ENCODE data around the gene EIF3L.

Gene EIF3L

DNA sequence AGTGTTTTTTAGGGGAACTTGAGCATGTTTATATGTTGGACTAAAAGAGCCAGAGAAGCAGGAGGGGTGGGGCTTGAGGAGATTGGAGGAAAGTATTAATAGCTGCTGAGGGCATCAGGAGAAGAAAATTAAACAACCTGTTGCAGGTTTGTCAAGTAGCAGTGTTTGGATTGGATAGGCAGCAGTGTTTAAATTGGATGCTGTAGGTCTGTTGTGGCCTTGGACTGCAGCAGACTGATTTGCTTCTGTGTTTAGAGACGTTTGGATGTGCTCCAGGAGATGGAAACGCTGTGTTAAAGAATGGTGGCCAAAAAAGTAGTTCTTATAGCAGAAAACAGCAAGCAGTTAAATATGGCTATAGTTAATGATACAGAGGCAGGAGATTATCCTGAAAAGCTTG lies 5.7 kb downstream of the EIF3L start:
- DNase-seq (ENCODE audit: low spot score), result no peak

DNA sequence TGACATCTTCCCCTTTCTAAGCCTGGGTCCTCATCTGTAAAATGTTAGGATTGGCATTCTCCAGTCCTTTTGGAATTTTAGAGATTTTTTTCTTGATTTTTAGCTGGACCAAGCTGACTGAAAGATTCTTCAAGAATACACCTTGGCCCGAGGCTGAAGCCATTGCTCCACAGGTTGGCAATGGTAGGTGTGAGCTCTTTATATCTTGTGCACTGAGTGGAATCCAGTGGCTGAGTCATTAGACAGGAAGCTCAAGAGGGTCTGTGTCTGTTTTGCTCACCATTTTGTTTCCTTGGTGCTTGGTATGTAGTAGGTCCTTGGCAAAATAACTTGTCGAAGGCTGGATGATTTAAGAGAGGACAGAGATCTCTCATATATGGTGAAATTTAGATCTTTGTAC lies 6.2 kb downstream of the EIF3L start:
- DNase-seq (ENCODE audit: low spot score), result no peak

DNA sequence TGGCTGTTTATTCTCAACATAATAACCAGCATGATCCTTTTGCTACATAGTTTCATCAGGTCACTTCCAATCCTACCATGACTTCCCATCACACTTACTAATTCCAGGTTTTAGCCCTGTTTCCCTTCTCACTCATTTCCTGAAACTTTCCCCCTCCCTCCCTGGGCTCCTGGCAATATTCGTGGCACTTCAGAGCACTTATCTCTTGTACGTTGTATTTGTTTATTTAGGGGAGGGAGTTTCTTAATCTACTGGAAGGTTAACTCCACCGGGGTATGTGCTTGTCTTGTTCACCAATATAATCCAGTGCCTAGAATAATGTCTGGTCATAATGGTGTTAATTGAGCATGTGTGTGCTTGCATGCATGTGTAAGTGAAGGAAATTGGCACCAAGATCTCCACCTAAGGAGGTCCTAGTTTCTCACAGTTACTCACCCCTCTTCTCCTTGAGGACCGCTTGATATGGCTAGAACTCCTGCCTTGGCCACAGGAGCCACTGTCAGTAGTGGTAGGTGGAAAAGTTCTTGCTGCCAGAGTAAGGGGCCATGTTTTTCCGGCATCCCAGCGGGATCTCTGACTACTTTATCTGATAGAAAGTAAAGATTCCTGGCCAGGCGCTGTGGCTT lies 11.7 kb downstream of the EIF3L start:
- no peak for DNase-seq (ENCODE audit: low spot score)

DNA sequence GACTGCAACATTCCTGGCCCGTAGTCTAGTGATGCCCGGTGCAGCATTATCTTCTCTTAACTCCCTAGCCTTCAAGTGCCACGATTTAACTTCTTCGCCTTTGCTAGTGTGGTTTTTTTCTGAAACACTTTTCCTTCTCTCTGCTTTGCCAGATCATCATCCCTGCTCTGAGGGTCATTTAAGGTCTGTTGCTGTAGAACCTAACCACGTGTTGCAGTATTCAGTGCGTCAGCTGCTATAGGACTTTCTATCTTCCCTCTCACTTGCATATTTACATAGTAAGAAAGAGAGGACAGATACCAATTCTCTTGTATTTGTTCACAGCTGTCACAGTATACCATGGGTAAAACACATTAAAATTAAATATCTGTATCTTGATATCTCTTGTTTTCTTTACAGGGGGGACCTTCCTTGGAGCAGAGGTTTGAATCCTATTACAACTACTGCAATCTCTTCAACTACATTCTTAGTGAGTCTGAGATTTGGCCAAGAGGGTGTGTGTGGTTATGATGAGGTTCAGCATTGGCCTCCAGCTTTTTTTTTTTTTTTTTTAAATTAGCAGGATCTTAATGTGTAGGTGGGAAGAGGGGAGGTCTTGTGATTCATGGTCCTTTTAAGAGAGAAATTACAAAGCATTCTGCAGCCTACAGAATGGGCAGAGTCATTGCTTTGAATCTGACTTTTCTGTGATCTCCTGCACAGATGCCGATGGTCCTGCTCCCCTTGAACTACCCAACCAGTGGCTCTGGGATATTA lies 13.5 kb downstream of the EIF3L start:
- DNase-seq (ENCODE audit: low spot score), result no peak

DNA sequence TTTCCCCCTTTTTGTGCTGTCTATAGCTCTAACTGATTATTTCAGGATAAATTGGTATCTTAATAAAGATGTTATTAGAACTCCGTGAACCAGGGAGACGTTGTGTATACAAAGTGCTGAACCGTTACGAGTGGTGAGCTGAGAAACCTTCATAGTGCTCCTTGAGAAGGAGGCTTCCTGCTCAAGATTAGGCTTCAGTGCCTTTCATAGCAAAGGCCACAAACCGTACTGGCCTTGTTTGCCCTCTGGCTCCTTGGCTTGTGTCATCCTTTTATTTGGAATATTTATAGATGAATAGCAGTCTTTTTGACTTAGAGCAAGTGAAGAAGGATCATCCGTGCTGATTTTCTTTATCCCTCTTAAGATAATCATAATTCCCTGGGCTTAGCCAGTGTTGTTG lies 16.3 kb downstream of the EIF3L start:
- DNase-seq (ENCODE audit: low spot score), result no peak

DNA sequence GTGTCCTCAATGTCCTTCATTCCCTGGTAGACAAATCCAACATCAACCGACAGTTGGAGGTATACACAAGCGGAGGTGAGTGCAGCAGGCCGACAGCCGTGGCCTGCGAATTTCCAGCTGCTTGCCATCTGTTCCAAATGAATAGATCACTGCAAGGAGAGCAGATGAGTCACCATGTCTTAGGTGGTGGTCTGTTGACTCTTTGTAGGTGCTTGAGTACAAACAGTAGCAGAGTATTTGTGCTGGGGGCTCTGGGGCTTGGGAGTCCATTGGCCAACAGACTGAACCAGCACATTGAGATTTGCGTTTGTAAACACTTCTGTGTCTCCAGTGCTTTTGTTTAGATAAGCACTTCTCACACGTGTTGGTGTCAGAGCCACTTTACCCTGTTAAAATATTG lies 21.1 kb downstream of the EIF3L start:
- no peak for DNase-seq (ENCODE audit: low spot score)

DNA sequence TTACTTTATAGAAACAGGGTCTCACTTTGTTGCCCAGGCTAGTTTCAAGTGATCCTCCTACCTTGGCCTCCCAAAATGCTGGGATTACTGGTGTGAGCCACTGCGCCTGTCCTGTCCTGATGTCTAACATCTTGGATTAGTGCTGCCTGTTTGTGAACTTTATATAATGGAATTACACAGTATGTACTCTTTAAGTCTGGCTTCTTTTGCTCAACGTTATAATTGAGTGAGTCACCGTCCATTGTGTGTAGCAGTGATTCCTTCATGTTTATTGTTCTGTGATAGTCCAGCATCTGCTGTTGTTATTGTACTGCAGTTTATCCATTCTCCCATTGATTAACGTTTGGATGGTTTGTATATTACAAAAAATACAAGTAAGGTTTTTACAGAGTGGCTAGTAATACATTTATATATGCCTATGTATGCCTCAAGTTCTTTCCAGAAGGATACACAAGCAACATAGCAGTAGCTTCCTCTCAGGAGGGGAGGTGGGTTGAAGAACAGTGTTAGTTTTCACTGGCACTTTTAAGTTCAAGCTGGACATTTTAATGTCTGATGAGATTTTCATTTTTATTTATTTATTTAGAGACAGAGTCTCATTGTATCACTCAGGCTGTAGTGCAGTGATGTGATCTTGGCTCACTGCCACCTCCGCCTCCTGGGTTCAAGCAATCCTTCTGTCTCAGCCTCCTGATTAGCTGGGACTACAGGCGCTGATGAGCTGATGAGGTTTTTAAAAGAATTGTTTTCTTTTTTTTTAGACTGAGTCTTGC lies 31.6 kb downstream of the EIF3L start:
- DNase-seq (ENCODE audit: low spot score), result no peak

DNA sequence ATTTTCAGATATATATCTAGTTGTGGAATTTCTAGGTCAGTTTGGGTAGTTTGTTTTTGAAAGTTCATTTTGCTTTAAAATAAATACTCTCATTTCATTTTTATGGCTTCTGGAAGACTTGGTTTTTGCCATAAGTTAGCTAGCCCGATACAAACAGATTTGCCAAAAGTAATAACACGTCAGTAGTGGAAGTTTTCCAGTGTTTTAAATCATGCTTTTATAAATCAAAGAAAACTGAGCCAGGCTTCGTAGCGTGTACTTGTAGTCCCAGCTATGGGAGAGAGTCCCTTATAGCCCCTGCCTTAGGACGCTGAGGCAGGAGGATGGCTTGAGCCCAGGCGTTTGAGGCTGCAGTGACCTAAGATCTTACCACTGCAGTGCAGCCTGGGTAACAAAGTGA lies 35.2 kb downstream of the EIF3L start:
- no peak for DNase-seq (ENCODE audit: low spot score)

DNA sequence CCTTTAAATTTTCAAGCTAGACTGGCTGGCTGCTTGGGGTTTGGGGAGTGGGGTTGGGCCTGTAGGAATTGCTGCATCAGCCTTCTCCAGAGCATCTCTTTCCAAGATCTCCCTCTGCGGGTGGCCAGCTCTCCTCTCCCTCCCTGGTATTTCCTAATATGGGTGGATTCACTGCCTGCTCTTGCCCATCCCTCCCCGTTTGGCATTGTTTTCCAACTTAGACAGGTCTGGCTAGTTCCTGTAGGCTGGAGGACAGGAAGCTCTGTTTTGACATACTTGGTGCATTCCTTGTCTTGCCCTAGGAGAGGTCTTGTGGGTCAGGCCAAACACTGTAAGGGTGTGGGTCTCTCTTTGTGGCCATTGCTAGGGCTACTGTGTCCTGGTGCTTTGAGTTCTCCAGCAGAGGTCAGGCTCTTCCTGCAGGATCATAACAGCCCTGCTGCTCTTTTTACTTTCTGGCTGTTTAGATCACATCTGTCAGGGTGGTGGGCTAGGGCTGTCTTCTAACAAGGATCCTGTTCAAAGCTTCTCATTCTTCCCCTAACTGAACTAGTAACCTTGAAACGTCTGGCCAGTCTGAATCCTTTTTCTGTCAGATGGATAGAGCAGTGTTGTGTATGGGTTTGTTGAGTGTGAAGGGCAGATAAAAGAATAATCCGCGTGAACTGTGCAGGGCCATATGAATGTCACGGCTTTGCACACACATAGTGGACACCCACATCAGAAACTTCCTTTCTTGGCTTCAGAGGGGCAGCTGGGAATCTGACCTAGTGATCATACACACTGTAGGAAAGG lies 38.6 kb downstream of the EIF3L start:
- DNase-seq (ENCODE audit: low spot score), result no peak

DNA sequence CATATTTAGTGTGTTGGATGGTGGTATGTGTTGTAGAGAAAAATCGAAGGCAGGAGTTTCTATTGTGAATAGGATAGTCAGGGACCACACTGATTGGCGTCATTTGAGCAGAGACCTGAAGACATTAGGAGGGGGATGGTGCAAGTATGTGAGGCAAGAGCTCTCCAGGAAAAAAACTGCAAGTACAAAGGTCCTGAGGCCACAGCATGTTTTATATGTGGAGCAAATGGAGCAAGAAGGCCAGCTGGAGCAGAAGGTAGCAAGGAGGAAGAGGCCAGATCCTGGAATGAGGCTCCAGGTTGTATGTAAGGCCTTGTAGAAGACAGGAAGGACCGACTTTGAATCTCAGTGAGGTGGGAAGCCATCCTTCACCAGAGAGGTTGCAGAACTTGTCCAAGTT lies 42.7 kb downstream of the EIF3L start:
- no peak for DNase-seq (ENCODE audit: low spot score)

DNA sequence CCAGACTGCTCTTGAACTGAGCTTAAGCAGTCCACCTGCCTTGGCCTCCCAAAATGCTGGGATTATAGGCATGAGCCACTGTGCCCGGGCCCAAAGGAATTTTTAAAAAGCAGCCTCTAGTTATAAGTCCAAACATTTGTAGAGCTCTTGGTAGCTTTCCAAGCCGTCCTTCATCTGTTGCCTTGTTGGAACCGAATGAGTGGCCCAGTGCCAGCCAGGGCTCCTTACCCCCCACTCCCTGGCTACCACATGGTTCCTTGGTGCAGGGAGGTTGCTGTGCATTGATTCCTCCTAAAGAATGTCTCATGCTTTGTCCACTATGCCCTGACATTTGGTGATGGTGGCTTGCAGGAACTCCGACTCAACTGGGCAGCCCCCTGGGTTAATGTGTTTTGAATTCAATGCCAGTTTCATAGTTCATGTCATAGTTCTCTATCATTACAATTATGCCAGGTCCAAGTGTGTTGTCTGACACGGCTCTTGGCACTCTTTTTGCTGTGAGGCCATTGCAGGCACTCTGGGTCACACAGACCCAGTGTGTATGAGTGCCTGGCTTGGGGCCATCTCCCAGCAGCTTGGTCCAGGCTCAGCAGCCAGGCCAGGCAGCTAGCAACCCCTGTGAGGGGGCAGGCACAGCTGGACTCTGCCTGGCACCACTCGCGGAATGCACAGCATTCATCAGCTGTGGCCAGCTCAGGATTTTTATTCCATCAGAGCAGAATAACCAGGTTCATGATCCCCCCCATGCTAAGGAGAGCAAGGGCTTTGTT lies 43.5 kb downstream of the EIF3L start:
- no peak for DNase-seq (ENCODE audit: low spot score)

DNA sequence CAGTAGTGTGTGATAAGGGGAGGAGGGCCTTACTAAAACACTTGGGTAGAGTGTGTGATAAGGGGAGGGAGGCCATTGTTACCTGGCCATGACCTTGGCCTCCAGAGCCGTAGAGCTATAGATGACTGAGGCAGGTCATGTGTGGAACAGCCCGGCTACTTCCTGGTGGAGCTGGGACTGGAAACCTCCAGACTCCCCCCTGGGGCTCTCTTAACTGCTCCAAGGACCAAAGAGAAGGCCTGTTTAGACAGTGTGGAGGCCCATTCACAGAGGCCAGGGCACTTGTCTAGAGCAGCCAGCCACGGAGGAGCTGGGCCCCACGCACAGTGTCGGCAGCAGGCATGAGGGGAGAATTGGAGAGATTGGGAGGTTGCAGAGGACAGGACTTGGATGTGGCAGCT lies 44.4 kb downstream of the EIF3L start:
- DNase-seq (ENCODE audit: low spot score), result no peak

DNA sequence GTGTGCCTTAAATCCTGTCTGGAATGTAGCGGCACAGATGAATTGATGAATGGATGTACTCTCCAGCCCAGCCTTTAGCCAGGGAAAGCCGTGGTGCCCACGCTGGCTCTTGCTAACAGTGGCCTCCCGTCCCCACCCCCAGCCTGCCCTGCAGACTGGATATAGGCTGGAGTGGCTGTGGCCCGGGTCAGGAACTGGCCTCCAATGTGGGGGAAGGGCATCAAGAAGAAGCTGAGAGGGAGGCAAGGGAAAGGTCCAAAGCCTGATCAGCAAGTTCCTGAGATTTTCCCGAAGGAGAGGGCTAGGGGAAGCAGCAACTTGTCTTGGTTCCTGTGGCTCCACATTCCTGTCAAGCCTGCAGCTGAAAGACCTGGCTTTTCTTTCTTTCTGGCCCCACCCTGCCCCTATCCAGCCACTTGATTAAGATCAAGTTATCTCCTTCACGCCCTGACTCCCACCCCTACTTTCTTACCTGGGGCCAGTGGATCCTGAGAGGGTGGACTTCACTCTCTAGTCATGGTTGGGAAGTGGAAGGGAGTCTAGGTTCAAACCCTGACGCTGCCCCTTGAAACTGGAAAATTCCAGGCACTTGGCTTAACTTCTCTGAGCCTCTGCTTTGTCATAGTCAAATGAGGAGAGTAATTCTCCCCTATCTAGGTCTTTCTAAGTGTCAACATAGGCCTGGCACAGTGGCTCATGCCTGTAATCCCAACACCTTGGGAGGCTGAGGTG lies 45.9 kb downstream of the EIF3L start:
- DNase-seq (ENCODE audit: low spot score), result no peak

DNA sequence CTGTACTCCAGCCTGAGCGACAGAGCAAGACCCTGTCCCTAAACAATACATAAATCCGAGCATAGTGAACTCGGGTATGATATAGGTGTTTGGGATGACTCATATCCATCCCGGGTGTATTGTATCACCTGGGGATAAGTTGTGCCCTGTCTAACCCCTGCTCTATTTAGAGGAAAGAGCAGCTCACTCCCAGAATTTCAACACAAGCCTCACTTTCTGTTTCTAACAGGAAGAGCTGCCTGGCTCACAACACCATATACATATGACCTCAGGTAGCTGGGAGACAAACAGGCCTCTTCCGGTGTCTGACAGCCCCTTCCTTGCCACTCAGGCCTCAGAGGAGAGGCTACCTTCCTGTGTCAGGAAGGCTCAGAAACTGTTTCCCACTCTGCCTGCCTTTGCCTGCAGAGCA lies 47.0 kb downstream of the EIF3L start:
- DNase-seq (ENCODE audit: low spot score), result no peak

DNA sequence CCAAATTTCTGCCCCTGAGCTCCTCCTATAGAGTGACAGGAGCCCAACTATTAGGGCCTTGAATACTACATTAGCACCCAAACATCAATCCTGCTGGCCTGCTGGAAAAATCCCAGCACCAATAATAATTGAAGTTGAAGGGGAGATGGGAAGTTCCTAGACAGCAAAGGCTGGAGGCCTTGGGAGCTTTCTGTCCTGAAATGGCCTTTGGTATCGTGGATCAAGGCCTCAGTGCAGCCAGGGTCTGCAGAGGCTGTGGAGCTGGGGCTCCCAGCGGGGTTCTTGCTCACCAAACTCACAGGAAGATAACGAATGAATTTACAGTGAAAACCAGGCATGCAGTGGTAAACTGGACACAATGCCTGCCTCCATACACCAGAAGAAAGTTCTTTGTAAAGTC lies 47.7 kb downstream of the EIF3L start:
- no peak for DNase-seq (ENCODE audit: low spot score)

DNA sequence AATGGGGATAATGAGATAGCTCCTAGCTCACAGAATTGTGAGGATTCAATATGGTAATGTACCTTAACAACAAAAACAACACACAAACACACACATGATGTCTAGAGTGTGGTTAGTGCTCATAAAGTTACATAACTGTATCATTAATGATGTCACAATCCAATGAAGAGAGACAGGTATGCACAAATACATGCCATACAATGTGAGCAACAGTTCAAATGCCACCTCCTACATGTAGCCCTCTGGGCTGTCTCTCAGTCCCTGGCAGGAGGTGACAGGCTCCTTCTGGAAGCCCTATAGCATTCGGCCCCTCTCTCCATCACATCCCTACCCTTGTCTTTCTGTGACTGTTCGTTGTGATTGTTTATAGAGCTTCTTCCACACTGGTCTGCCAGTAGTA lies 48.6 kb downstream of the EIF3L start:
- no peak for DNase-seq (ENCODE audit: low spot score)

DNA sequence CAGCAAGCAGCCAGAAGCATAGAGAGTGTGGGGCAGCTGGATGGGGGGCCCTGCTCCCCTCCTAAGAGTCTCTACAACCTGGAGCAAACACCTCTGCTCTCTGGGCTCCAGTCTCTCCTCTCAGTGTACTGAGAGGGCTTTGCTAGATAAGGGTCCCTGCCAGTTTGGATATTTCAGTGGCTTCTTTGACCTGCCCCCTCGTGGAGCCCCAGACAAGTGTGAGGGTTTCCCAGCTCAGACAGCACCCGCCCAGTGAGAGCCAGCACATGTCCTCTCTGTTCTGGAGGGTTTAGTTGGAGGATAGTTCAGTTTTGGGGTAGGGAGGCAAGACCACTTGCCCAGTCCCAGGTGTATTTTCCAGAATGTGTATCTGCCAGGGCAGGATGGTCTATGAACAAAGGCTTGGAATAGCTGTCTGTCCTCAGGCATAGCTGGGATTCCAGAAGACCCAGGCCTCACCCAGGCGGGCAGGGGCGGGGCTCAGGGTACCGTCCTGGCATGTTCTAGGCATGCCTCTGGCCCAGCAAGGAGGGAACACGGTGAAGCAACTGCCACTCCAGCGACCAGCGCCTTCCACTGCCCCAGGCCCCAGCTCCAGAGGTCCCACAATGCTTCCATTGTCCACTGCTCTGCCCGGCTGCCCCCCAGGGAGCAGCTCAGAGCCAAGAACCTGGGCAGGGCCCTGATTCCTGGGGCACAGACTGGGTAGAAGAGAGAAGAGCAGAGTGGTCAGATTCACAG lies 49.4 kb downstream of the EIF3L start:
- no peak for DNase-seq (ENCODE audit: low spot score)

DNA sequence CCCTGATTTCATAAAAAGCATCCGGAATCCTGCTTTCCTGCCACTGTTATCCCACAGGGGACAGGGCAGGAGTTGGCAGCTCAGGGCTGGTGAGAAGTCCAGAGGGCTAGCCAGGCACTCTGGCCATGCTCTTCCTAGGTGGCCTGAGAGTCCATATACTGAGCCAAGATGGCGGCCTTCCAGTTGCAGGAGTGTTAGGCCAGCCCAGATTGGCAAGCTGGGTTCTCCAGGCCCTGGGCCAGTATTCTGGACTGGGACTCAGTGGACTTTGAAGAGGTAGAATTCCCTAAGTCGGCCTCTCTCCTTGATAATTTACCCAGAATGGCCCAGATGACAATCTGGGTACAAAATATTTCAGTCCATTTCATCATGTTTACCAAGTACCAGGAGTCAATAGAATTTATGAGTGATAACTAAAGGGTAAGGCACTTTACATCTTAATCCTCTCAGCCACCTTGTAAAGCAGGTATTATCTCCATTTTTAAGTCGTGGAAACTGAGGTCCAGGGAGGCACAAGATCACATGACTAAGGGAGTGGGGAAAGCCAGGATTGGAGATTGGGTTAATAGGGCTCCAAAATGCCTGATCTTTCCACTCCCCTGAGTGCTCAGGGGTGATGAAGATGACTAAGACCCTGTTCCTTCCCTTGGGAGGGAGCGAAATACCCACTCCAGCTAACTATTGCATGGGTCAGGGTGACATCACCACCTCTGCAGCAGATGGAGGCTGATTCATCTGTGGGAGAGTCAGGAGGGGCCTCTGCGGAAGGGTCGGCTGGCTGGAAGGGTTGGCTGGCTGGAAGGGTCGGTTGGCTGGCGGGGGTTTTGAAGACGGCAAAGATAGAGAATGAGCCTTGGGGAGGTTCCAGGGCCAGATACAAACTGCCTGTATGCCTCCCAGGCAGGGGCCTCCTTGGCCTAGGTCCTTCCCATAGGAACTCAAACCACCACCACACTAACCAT lies 55.6 kb downstream of the EIF3L start:
- DNase-seq (ENCODE audit: low spot score), result no peak
